AG09319 (cell line): ENCODE data around the gene TMEM52.

ENCODE experiments used
- DNase-seq: peaks from one replicate; pipeline ENCODE4 v3.0.0-alpha.2; 2010; ENCODE audit warnings: low read depth; ENCODE audit errors: extremely low read depth
- CTCF ChIP-seq: IDR thresholded peaks from 2 replicates; pipeline ENCODE4 v1.5.1; 2011; ENCODE audit warnings: low read depth, mild to moderate bottlenecking, inconsistent platforms, low read length, moderate library complexity

Gene TMEM52

GRCh38 chr1:1925437-1926345 lies 6.6 kb upstream of the TMEM52 start:
- TF ChIP-seq CTCF: no peak
- no peak for DNase-seq

- no peak for TF ChIP-seq CTCF
Measured at GRCh38 chr1:1924849-1925248, 5.8 kb upstream of the TMEM52 start.

GRCh38 chr1:1924386-1924785 lies 5.3 kb upstream of the TMEM52 start:
- no peak for DNase-seq
- no peak for TF ChIP-seq CTCF

More at GRCh38 chr1:1924849-1925248, 5.8 kb upstream of the TMEM52 start:
- no peak for DNase-seq

GRCh38 chr1:1922956-1923833 lies 4.1 kb upstream of the TMEM52 start:
- no peak for TF ChIP-seq CTCF
- DNase-seq: no peak

- no peak for DNase-seq
- TF ChIP-seq CTCF: no peak
Measured at GRCh38 chr1:1922702-1922955, 3.5 kb upstream of the TMEM52 start.

- TF ChIP-seq CTCF: no peak
- no peak for DNase-seq
Measured at GRCh38 chr1:1921901-1922701, 3.0 kb upstream of the TMEM52 start.
